Rectal smooth muscle tissue (tissue), 1 donor: ENCODE results near the gene TRMU.
"Not testable (repeated sequence)": the region's sequence is repeated elsewhere in the genome, so short reads cannot be mapped to it uniquely, and the experiment has no call there.

ENCODE experiments used
- H3K27ac ChIP-seq: one replicate; pipeline ENCODE4 v1.7.0; 2013; ENCODE audit warnings: low read depth, low read length, inconsistent platforms
- H3K27me3 ChIP-seq: one replicate; pipeline ENCODE4 v1.7.0; 2013; ENCODE audit warnings: low read length; ENCODE audit not compliant: control insufficient read depth, insufficient read depth
- H3K36me3 ChIP-seq: one replicate; pipeline ENCODE4 v1.7.0; 2013; ENCODE audit warnings: low read length; ENCODE audit not compliant: control insufficient read depth, insufficient read depth
- H3K4me1 ChIP-seq: one replicate; pipeline ENCODE4 v1.7.0; 2013; ENCODE audit warnings: low read length; ENCODE audit not compliant: control insufficient read depth, insufficient read depth
- H3K4me3 ChIP-seq: one replicate; pipeline ENCODE4 v1.7.0; 2013; ENCODE audit warnings: low read length
- H3K9ac ChIP-seq: one replicate; pipeline ENCODE4 v1.7.0; 2013; ENCODE audit warnings: low read length

Gene TRMU

GRCh38 chr22:46312848-46313247, 22.7 kb upstream of the TRMU start:
- H3K4me3 ChIP-seq, H3K36me3 ChIP-seq, H3K9ac ChIP-seq, H3K4me1 ChIP-seq, H3K27me3 ChIP-seq, H3K27ac ChIP-seq: not testable (repeated sequence)

DNA sequence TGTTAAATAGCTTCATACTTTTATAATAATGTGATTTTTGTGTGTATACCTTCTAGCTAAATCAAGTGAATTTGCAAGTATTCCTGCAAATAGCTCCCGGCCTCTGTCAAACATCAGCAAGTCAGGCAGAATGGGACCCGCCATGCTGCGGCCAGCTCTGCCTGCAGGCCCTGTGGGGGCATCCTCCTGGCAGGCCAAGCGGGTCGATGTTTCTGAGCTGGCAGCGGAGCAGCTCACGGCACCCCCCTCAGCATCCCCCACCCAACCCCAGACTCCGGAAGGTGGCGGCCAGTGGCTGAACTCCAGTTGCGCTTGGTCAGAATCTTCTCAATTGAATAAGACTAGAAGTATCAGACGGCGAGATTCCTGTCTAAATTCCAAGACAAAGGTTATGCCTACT, 19.5 kb upstream of the TRMU start:
- H3K4me1 ChIP-seq: no peaks in the 10 kb centered on the region
- no peaks in the 10 kb centered on the region for H3K36me3 ChIP-seq
- H3K27me3 ChIP-seq: no peaks in the 10 kb centered on the region
- H3K4me3 ChIP-seq: no peak overlapping the region
- H3K9ac ChIP-seq: no peak overlapping the region
- no peak overlapping the region for H3K27ac ChIP-seq

GRCh38 chr22:46317646-46318045, 17.9 kb upstream of the TRMU start:
- Histone ChIP-seq H3K9ac (no peak overlapping the region), H3K36me3 (no peaks in the 10 kb centered on the region), H3K27ac (no peak overlapping the region), H3K4me1 (no peaks in the 10 kb centered on the region), H3K4me3 (no peak overlapping the region), H3K27me3 (no peaks in the 10 kb centered on the region)

DNA sequence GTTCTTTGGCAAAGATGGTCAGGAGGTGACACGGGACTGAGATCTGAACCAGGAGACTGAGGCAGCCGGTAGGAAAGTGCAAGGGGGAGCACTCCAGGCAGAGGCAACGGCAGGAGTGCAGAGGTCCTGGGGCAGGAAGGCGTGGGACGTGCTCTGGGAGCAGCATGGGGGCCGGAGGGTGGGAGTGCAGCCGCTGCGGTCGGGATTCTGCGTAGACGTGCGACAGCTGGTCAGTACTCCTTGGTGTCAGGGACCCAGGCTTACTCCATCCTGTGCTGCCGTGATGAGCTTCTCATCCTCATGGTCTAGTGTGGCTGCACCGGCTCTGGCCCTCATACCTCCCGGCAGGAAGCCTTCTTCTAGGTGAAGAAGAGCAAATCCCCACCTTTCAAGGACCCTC, 16.9 kb upstream of the TRMU start:
- Histone ChIP-seq H3K4me3 (no peak overlapping the region), H3K27me3 (no peaks in the 10 kb centered on the region), H3K27ac (no peak overlapping the region), H3K4me1 (no peaks in the 10 kb centered on the region), H3K9ac (no peak overlapping the region), H3K36me3 (no peaks in the 10 kb centered on the region)

- H3K27ac ChIP-seq: no peak overlapping the region
- no peaks in the 10 kb centered on the region for H3K4me1 ChIP-seq
- no peaks in the 10 kb centered on the region for H3K27me3 ChIP-seq
- H3K9ac ChIP-seq: no peak overlapping the region
- H3K36me3 ChIP-seq: no peaks in the 10 kb centered on the region
- no peak overlapping the region for H3K4me3 ChIP-seq
These were observed 16.2 kb upstream of the TRMU start for GRCh38 chr22:46319319-46319718.

GRCh38 chr22:46320166-46320710, 15.3 kb upstream of the TRMU start:
- no peaks in the 10 kb centered on the region for H3K27me3 ChIP-seq
- H3K9ac ChIP-seq: no peak overlapping the region
- no peak overlapping the region for H3K4me3 ChIP-seq
- H3K27ac ChIP-seq: no peak overlapping the region
- H3K36me3 ChIP-seq: no peaks in the 10 kb centered on the region
- H3K4me1 ChIP-seq: no peaks in the 10 kb centered on the region

- no peak overlapping the region for H3K9ac ChIP-seq
- no peak overlapping the region for H3K27ac ChIP-seq
- no peaks in the 10 kb centered on the region for H3K4me1 ChIP-seq
- H3K36me3 ChIP-seq: no peaks in the 10 kb centered on the region
- no peak overlapping the region for H3K4me3 ChIP-seq
- no peaks in the 10 kb centered on the region for H3K27me3 ChIP-seq
These were observed 14.7 kb upstream of the TRMU start for GRCh38 chr22:46320716-46321386.

GRCh38 chr22:46322711-46323110, 12.8 kb upstream of the TRMU start:
- Histone ChIP-seq H3K27ac (no peak overlapping the region), H3K27me3 (no peaks in the 10 kb centered on the region), H3K36me3 (no peaks in the 10 kb centered on the region), H3K4me3 (no peak overlapping the region), H3K9ac (no peak overlapping the region), H3K4me1 (no peaks in the 10 kb centered on the region)

DNA sequence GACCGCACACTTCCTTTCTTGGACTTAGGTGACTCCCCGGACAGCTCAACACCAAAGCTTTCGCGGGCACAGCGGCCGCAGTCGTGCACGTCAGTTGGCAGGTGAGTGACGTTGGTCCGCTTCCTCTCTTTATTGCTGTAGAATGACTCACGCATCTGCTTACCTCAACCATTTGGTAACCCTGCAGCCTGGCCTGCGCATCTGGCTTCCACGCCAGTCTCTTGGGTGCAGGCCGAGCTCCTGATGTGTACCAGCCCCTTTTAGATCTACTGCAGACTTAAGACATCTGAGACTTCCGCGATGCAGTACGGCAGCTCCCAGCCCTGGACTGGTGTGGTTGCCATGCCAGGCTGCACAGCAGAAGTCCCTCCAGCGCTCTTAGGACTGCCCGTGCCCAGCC, 12.4 kb upstream of the TRMU start:
- H3K27me3 ChIP-seq: no peaks in the 10 kb centered on the region
- H3K36me3 ChIP-seq: no peaks in the 10 kb centered on the region
- H3K9ac ChIP-seq: no peak overlapping the region
- no peak overlapping the region for H3K4me3 ChIP-seq
- no peak overlapping the region for H3K27ac ChIP-seq
- no peaks in the 10 kb centered on the region for H3K4me1 ChIP-seq

DNA sequence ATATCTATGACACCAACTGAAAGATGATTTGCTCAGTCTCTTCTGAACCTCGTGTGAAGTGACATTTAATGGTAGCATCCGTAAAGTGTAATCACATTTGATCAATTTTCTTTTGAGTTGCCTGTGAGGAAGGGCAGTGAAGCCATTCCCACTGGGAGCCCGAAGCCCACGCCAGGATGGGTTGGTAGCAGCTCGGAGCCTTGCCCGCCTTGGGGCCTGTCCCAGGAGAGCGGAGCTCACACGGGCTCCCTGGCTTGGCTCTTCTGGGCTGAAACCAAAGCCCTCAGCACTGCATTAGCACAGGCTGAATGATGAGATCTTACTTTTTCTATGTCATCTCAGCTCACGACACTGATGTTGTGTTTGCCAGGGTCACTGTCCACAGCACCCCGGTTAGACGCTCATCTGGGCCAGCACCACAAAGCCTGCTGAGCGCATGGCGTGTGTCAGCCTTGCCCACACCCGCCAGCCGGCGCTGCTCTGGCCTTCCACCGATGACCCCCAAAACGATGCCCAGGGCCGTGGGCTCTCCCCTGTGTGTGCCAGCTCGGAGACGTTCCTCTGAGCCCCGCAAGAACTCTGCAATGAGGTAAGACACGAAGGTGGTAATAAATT, 9.3 kb upstream of the TRMU start:
- no peaks in the 10 kb centered on the region for H3K36me3 ChIP-seq
- H3K9ac ChIP-seq: no peak overlapping the region
- H3K4me1 ChIP-seq: no peaks in the 10 kb centered on the region
- no peak overlapping the region for H3K27ac ChIP-seq
- H3K27me3 ChIP-seq: no peaks in the 10 kb centered on the region
- H3K4me3 ChIP-seq: no peak overlapping the region

DNA sequence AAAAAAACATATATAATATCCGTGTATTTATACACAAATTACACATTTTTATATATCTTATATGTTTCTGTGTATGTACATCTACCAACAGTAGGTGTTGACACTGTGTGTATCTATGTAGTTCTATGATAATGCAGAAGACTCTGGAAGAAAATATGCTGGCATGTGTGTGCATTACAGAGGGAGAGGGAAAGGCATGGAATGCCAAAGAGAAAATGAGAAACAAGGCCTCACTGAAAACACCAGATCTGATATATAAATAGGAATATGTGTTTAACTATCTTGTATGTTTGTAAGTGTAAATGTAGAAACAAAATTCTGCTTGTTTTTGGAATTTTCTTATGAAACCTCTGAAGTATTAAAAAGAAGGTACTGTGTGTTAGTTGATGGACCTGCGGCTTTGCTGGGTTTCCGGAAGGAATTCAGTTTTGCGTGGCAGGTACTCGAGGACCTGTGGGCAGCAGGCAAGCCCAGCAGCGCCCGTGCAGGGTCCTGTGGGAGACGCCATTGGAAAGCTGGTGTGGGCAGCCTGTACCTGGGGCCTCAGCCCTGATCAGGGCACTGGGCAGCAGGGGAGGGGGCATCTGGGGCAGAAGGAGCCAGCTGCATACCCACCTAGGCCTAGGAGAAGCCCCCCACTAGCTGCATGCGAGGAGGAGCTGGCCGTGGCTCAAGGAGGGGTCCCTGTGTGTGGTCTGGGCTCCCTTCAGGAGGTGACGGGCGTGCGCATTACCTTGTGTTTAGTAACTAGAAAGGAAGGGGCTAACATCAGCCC, 7.6 kb upstream of the TRMU start:
- no peaks in the 10 kb centered on the region for H3K36me3 ChIP-seq
- H3K4me1 ChIP-seq: no peaks in the 10 kb centered on the region
- no peak overlapping the region for H3K9ac ChIP-seq
- H3K4me3 ChIP-seq: no peak overlapping the region
- H3K27ac ChIP-seq: no peak overlapping the region
- H3K27me3 ChIP-seq: no peaks in the 10 kb centered on the region

GRCh38 chr22:46328797-46329196, 6.7 kb upstream of the TRMU start:
- H3K27me3 ChIP-seq: no peaks in the 10 kb centered on the region
- no peak overlapping the region for H3K9ac ChIP-seq
- no peak overlapping the region for H3K4me3 ChIP-seq
- no peak overlapping the region for H3K27ac ChIP-seq
- H3K36me3 ChIP-seq: no peaks in the 10 kb centered on the region
- H3K4me1 ChIP-seq: no peaks in the 10 kb centered on the region
